Right lobe of liver (tissue), 6 donors: ENCODE measurements around the gene DVL2. TPM values are rescaled to one million over a fixed set of nuclear protein-coding genes. Genes with fewer than 3 reads are reported as not detected.

Experiments
- ATAC-seq, 4 donors: fragments of 200-7000 bp; cut with Tn5 transposase; one replicate each; pipeline ENCODE4 v1.9.1; 2020; ENCODE audit warnings: mild to moderate bottlenecking in 4 of 4, moderate library complexity in 4 of 4
- DNase-seq, 3 donors: peaks; one replicate each; pipeline ENCODE4 v3.0.0-alpha.2; 2020
- H3K27ac ChIP-seq, 3 donors: fragments of 200-600 bp; one replicate each; pipeline ENCODE4 v1.8.0; 2022
- H3K27me3 ChIP-seq, 2 donors: fragments of 200-600 bp; one replicate each; pipeline ENCODE4 v1.8.0; 2022
- H3K36me3 ChIP-seq, 4 donors: fragments of 200-600 bp; sonication (generic) in 1 of 4; one replicate each; pipeline versions ENCODE4 v1.5.1 to v1.8.0; 2017 to 2022; ENCODE audit warnings: control low read depth in 1 of 4
- H3K4me1 ChIP-seq, 4 donors: fragments of 200-600 bp; sonication (generic) in 1 of 4; one replicate each; pipeline versions ENCODE4 v1.5.1 to v1.8.0; 2017 to 2022; ENCODE audit warnings: control low read depth in 1 of 4
- H3K4me3 ChIP-seq, 3 donors: fragments of 200-600 bp; one replicate each; pipeline ENCODE4 v1.8.0; 2022
- H3K9me3 ChIP-seq, 4 donors: fragments of 200-600 bp; sonication (generic) in 1 of 4; one replicate each; pipeline versions ENCODE4 v1.5.1 to v1.8.0; 2017 to 2022; ENCODE audit warnings: control low read depth in 1 of 4
- CTCF ChIP-seq, 4 donors: fragments of 200-600 bp in 3 of 4; fragments of 450-650 bp in 1 of 4; IDR thresholded peaks; one replicate each; pipeline versions ENCODE4 v1.5.1 to v1.8.0; 2016 to 2022; ENCODE audit warnings: antibody characterized with exemption in 4 of 4, mild to moderate bottlenecking in 2 of 4
- POLR2A ChIP-seq: fragments of 450-650 bp; IDR thresholded peaks from one replicate; pipeline ENCODE4 v1.6.1; 2017; ENCODE audit warnings: antibody characterized with exemption, mild to moderate bottlenecking
- WGBS: methylation state at CpG from one replicate; pipeline ENCODE4 v1.1.6; 2018; ENCODE audit warnings: low coverage, low lambda C conversion rate; ENCODE audit not compliant: insufficient coverage; ENCODE audit errors: missing lambda C conversion rate; 5-methylcytosine and 5-hydroxymethylcytosine counted together
- intact Hi-C, 2 donors: fragments of 100-400 bp; cut with DNase I; formaldehyde crosslinking; loops; one replicate each; pipeline versions ENCODE4 v1.11.2 to v1.14.1; 2022
- total RNA-seq, 6 experiments: library from RNA; depleted of rRNA in 2 of 6; stranded (reverse); fragments of >200 nt in 2 of 6; fragmentation: NEBNext Ultra II Directional in 3 of 6; extraction: Animal tissue kit (Norgen Biotek cat#: 25700) in 3 of 6; gene quantifications; one replicate each; pipeline versions ENCODE4 v1.1.0 to v1.2.4, GENCODE V29; 2016 to 2023
- donor health status: DM: no; HTN: yes; CAD: no.
- donor health status: DM: no; HTN: no; CAD: no.
- donor health status: DM: no; HTN: no; CAD: no.
- donor health status: DM: no; HTN: yes; CAD: no.
- donor health status: DM: no; HTN: yes; CAD: no.

The DVL2 gene
- total RNA-seq, 6 experiments from 2014 or later: 9.6 to 13.5 (median 12.8) TPM

- no peak for TF ChIP-seq POLR2A
- TF ChIP-seq CTCF (IDR thresholded peaks at IDR 0.05): no peak
- H3K27me3 ChIP-seq: no peaks in the 10 kb centered on the region
- ATAC-seq (no peak), DNase-seq (no peak)
- H3K27ac ChIP-seq: no peak overlapping the region
- peak overlapping the region in 2 of 3 donors; percentile 20 to 21 for H3K4me3 ChIP-seq
- WGBS: 28% methylated on average over 7 of the region's 7 CpGs
- intact Hi-C loops: no loop called here
- H3K36me3 ChIP-seq: peaks cover 0 to 4% (median 0%) of the 10 kb centered on the region in 4 donors
- peaks cover 2 to 26% (median 9%) of the 10 kb centered on the region in 4 donors for H3K4me1 ChIP-seq
- H3K9me3 ChIP-seq: no peaks in the 10 kb centered on the region
Observed at GRCh38 chr17:7216242-7217112, 17.8 kb downstream of the DVL2 start.

- TF ChIP-seq CTCF (IDR thresholded peaks at IDR 0.05): no peak
- TF ChIP-seq POLR2A: no peak
- H3K4me3 ChIP-seq: no peak overlapping the region
- intact Hi-C loops: no loop called here
- ATAC-seq (no peak), DNase-seq (no peak)
- no peaks in the 10 kb centered on the region for H3K36me3 ChIP-seq
- peaks cover 0 to 18% (median 5%) of the 10 kb centered on the region in 4 donors for H3K4me1 ChIP-seq
- WGBS: 33% methylated on average over 6 of the region's 10 CpGs
- H3K27ac ChIP-seq: no peak overlapping the region
- no peaks in the 10 kb centered on the region for H3K9me3 ChIP-seq
- no peaks in the 10 kb centered on the region for H3K27me3 ChIP-seq
Observed at GRCh38 chr17:7215652-7216180, 18.6 kb downstream of the DVL2 start.

GRCh38 chr17:7215136-7215638 lies 19.1 kb downstream of the DVL2 start:
- no peaks in the 10 kb centered on the region for H3K9me3 ChIP-seq
- no peaks in the 10 kb centered on the region for H3K36me3 ChIP-seq
- intact Hi-C loops: no loop called here
- H3K27me3 ChIP-seq: no peaks in the 10 kb centered on the region
- no peak for ATAC-seq
- TF ChIP-seq CTCF (IDR thresholded peaks at IDR 0.05) (no peak), POLR2A (no peak)
- DNase-seq: no peak
- peaks cover 0 to 16% (median 5%) of the 10 kb centered on the region in 4 donors for H3K4me1 ChIP-seq
- H3K27ac ChIP-seq: no peak overlapping the region
- 18% methylated on average over 7 of the region's 9 CpGs for WGBS
- H3K4me3 ChIP-seq: peak overlapping the region in 1 of 3 donors; percentile 37

- intact Hi-C loops: no loop called here
- Histone ChIP-seq H3K9me3 (no peaks in the 10 kb centered on the region), H3K4me3 (peak overlapping the region; percentile 37 to 49 (median 38)), H3K4me1 (peaks cover 0 to 15% (median 5%) of the 10 kb centered on the region in 4 donors), H3K27me3 (no peaks in the 10 kb centered on the region), H3K36me3 (no peaks in the 10 kb centered on the region), H3K27ac (peak overlapping the region in 2 of 3 donors; percentile 29 to 34)
- TF ChIP-seq POLR2A (no peak), CTCF (IDR thresholded peaks at IDR 0.05) (peak; percentile 51 to 67 (median 64))
- peak; percentile 98 to 99 (median 98) for DNase-seq
- WGBS: 1% methylated on average over 31 of the region's 45 CpGs
- peak; percentile 88 to 93 (median 90) for ATAC-seq
Observed at GRCh38 chr17:7214300-7215135, 19.8 kb downstream of the DVL2 start.
